Fibroblast of lung (primary cell): Measurements from ENCODE around the gene ACTA1.

Source experiments
- EZH2 ChIP-seq: IDR thresholded peaks from 2 replicates; pipeline ENCODE4 v1.5.1; 2012; ENCODE audit warnings: low read length, control low read depth, mild to moderate bottlenecking; ENCODE audit errors: missing control alignments
- TF ChIP-seq, protein P1 (sequence below), 2 donors: IDR thresholded peaks in 1 of 2; conservative IDR thresholded peaks in 1 of 2; 1 replicate in 1 of 2; 2 replicates in 1 of 2; pipeline ENCODE4 v1.5.1; 2011 to 2012; ENCODE audit warnings: low read length in 2 of 2, control low read depth in 1 of 2, inconsistent platforms in 1 of 2, low read depth in 1 of 2, mild to moderate bottlenecking in 1 of 2

DNA sequence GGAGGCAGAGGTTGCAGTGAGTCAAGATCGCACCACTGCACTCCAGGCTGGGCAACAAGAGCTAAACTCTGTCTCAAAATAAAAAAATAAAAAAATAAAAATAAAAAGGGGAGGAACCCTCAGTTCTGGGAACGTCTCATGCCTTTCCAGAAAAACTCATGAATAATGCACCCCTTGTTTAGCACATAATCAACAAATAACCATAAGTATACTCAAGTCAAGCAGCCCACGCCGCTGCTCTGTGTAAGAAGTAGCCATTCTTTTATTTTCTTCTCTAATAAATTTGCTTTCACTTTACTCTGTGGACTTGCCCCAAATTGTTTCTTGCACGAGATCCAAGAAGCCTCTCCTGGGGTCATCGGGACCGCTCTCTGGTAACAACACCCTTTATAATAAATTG is 14.5 kb upstream of the ACTA1 start:
- TF ChIP-seq, protein P1, sequence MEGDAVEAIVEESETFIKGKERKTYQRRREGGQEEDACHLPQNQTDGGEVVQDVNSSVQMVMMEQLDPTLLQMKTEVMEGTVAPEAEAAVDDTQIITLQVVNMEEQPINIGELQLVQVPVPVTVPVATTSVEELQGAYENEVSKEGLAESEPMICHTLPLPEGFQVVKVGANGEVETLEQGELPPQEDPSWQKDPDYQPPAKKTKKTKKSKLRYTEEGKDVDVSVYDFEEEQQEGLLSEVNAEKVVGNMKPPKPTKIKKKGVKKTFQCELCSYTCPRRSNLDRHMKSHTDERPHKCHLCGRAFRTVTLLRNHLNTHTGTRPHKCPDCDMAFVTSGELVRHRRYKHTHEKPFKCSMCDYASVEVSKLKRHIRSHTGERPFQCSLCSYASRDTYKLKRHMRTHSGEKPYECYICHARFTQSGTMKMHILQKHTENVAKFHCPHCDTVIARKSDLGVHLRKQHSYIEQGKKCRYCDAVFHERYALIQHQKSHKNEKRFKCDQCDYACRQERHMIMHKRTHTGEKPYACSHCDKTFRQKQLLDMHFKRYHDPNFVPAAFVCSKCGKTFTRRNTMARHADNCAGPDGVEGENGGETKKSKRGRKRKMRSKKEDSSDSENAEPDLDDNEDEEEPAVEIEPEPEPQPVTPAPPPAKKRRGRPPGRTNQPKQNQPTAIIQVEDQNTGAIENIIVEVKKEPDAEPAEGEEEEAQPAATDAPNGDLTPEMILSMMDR (conservative IDR thresholded peaks at IDR 0.05 in 1 of 2, IDR thresholded peaks at IDR 0.05 in 1 of 2; ENCODE audit: low read depth in 1 of 2, low read length in 2 of 2) = no peak
- TF ChIP-seq EZH2 = no peak
